T-helper 9 cell (primary cell): ENCODE results near the gene HACD3.
A peak's percentile ranks its signal among the peaks of the same experiment; 100 is the strongest.
"Not testable (repeated sequence)": the region's sequence is repeated elsewhere in the genome, so short reads cannot be mapped to it uniquely, and the experiment has no call there.

Experiments
- DNase-seq: peaks from one replicate; pipeline ENCODE4 v3.0.0-alpha.2; 2020

The HACD3 gene

GRCh38 chr15:65610871-65611718, 80.8 kb downstream of the HACD3 start, which contains the start of gene INTS14:
TSS of gene INTS14 (minus strand) at chr15:65611131. CDS start at chr15:65607380, 3,751 bp downstream.
- peak; percentile 89 for DNase-seq

- no peak for DNase-seq
Measured at GRCh38 chr15:65611888-65612615, 81.8 kb downstream of the HACD3 start.

GRCh38 chr15:65612616-65612946, 82.3 kb downstream of the HACD3 start:
- no peak for DNase-seq

- no peak for DNase-seq
Measured at GRCh38 chr15:65612949-65613744, 82.9 kb downstream of the HACD3 start.

GRCh38 chr15:65615887-65616286, 85.6 kb downstream of the HACD3 start:
- DNase-seq: not testable (repeated sequence)

GRCh38 chr15:65618560-65619109, 88.4 kb downstream of the HACD3 start:
- no peak for DNase-seq

GRCh38 chr15:65619626-65620290, 89.5 kb downstream of the HACD3 start:
- no peak for DNase-seq

- no peak for DNase-seq
Measured at GRCh38 chr15:65620833-65621232, 90.6 kb downstream of the HACD3 start.

- DNase-seq: no peak
Measured at GRCh38 chr15:65621638-65622037, 91.4 kb downstream of the HACD3 start, which contains the start of gene SLC24A1. TSS of gene SLC24A1 (plus strand) at chr15:65621938. CDS start at chr15:65624081, 2,143 bp downstream.

GRCh38 chr15:65623103-65623502, 92.8 kb downstream of the HACD3 start:
- DNase-seq: no peak

- DNase-seq: no peak
Measured at GRCh38 chr15:65626856-65627255, 96.6 kb downstream of the HACD3 start.
